Mucosa of rectum (tissue), 2 donors: ENCODE results near the gene COL6A5.
"Not testable (repeated sequence)": the region's sequence is repeated elsewhere in the genome, so short reads cannot be mapped to it uniquely, and the experiment has no call there.

Source experiments
- H3K27ac ChIP-seq, 2 donors: one replicate each; pipeline ENCODE4 v1.7.0; 2013; ENCODE audit warnings: inconsistent platforms in 2 of 2, low read depth in 2 of 2, low read length in 2 of 2
- H3K27me3 ChIP-seq, 2 donors: one replicate each; pipeline ENCODE4 v1.7.0; 2013; ENCODE audit warnings: low read length in 2 of 2; ENCODE audit not compliant: control insufficient read depth in 2 of 2, insufficient read depth in 2 of 2
- H3K36me3 ChIP-seq, 2 donors: one replicate each; pipeline ENCODE4 v1.7.0; 2013; ENCODE audit warnings: low read length in 2 of 2; ENCODE audit not compliant: control insufficient read depth in 2 of 2, insufficient read depth in 2 of 2
- H3K4me1 ChIP-seq, 2 donors: one replicate each; pipeline ENCODE4 v1.7.0; 2013; ENCODE audit warnings: low read length in 2 of 2, mild to moderate bottlenecking in 1 of 2; ENCODE audit not compliant: control insufficient read depth in 2 of 2, insufficient read depth in 2 of 2
- H3K4me3 ChIP-seq, 2 donors: one replicate each; pipeline ENCODE4 v1.7.0; 2013; ENCODE audit warnings: low read length in 2 of 2
- H3K9ac ChIP-seq, 2 donors: one replicate each; pipeline ENCODE4 v1.7.0; 2013; ENCODE audit warnings: low read length in 2 of 2, low read depth in 1 of 2, mild to moderate bottlenecking in 1 of 2
- H3K9me3 ChIP-seq, 2 donors: one replicate each; pipeline ENCODE4 v1.7.0; 2013; ENCODE audit warnings: low read length in 2 of 2; ENCODE audit not compliant: control insufficient read depth in 2 of 2
- donor health status: healthy.
- donor health status: Normal muscosa, but diverticular disease.

The COL6A5 gene

GRCh38 chr3:130384476-130385025, 39.1 kb downstream of the COL6A5 start:
- no peaks in the 10 kb centered on the region for H3K27me3 ChIP-seq
- no peaks in the 10 kb centered on the region for H3K36me3 ChIP-seq
- H3K4me3 ChIP-seq: no peak overlapping the region
- no peaks in the 10 kb centered on the region for H3K4me1 ChIP-seq
- H3K9ac ChIP-seq: no peak overlapping the region
- no peak overlapping the region for H3K27ac ChIP-seq
- H3K9me3 ChIP-seq: no peaks in the 10 kb centered on the region

GRCh38 chr3:130386604-130387263, 41.3 kb downstream of the COL6A5 start:
- H3K27me3 ChIP-seq: no peaks in the 10 kb centered on the region
- H3K27ac ChIP-seq: no peak overlapping the region
- no peaks in the 10 kb centered on the region for H3K36me3 ChIP-seq
- no peak overlapping the region for H3K4me3 ChIP-seq
- H3K9ac ChIP-seq: no peak overlapping the region
- H3K9me3 ChIP-seq: no peaks in the 10 kb centered on the region
- no peaks in the 10 kb centered on the region for H3K4me1 ChIP-seq

- no peak overlapping the region for H3K27ac ChIP-seq
- no peak overlapping the region for H3K9ac ChIP-seq
- H3K27me3 ChIP-seq: no peaks in the 10 kb centered on the region
- no peaks in the 10 kb centered on the region for H3K9me3 ChIP-seq
- H3K4me1 ChIP-seq: no peaks in the 10 kb centered on the region
- H3K36me3 ChIP-seq: no peaks in the 10 kb centered on the region
- no peak overlapping the region for H3K4me3 ChIP-seq
These were observed 44.4 kb downstream of the COL6A5 start for GRCh38 chr3:130389743-130390478.

- no peaks in the 10 kb centered on the region for H3K36me3 ChIP-seq
- H3K9ac ChIP-seq: no peak overlapping the region
- no peak overlapping the region for H3K27ac ChIP-seq
- no peaks in the 10 kb centered on the region for H3K4me1 ChIP-seq
- no peak overlapping the region for H3K4me3 ChIP-seq
- H3K9me3 ChIP-seq: no peaks in the 10 kb centered on the region
- H3K27me3 ChIP-seq: no peaks in the 10 kb centered on the region
These were observed 46.8 kb downstream of the COL6A5 start for GRCh38 chr3:130392266-130392665.

- H3K9ac ChIP-seq: no peak overlapping the region
- H3K4me1 ChIP-seq: no peaks in the 10 kb centered on the region
- H3K27me3 ChIP-seq: no peaks in the 10 kb centered on the region
- no peak overlapping the region for H3K27ac ChIP-seq
- no peak overlapping the region for H3K4me3 ChIP-seq
- no peaks in the 10 kb centered on the region for H3K9me3 ChIP-seq
- no peaks in the 10 kb centered on the region for H3K36me3 ChIP-seq
These were observed 48.1 kb downstream of the COL6A5 start for GRCh38 chr3:130393594-130393993.

- H3K4me1 ChIP-seq: no peaks in the 10 kb centered on the region
- no peak overlapping the region for H3K4me3 ChIP-seq
- H3K36me3 ChIP-seq: no peaks in the 10 kb centered on the region
- no peak overlapping the region for H3K27ac ChIP-seq
- H3K9me3 ChIP-seq: no peaks in the 10 kb centered on the region
- no peaks in the 10 kb centered on the region for H3K27me3 ChIP-seq
- no peak overlapping the region for H3K9ac ChIP-seq
These were observed 49.9 kb downstream of the COL6A5 start for GRCh38 chr3:130395331-130395730.

GRCh38 chr3:130395916-130396315, 50.4 kb downstream of the COL6A5 start:
- no peak overlapping the region for H3K27ac ChIP-seq
- H3K9ac ChIP-seq: no peak overlapping the region

GRCh38 chr3:130404401-130404800, 58.9 kb downstream of the COL6A5 start:
- Histone ChIP-seq H3K9ac (no peak overlapping the region), H3K36me3 (no peaks in the 10 kb centered on the region), H3K9me3 (no peaks in the 10 kb centered on the region), H3K4me3 (no peak overlapping the region), H3K27ac (no peak overlapping the region), H3K27me3 (peaks cover 0 to 3% of the 10 kb centered on the region in 2 donors), H3K4me1 (no peaks in the 10 kb centered on the region)

More at GRCh38 chr3:130395916-130396315, 50.4 kb downstream of the COL6A5 start:
- Histone ChIP-seq H3K4me1 (no peaks in the 10 kb centered on the region), H3K36me3 (no peaks in the 10 kb centered on the region), H3K27me3 (no peaks in the 10 kb centered on the region), H3K9me3 (no peaks in the 10 kb centered on the region), H3K4me3 (no peak overlapping the region)

GRCh38 chr3:130405956-130406355, 60.5 kb downstream of the COL6A5 start:
- H3K27ac ChIP-seq: no peak overlapping the region
- no peak overlapping the region for H3K4me3 ChIP-seq
- no peak overlapping the region for H3K9ac ChIP-seq
- no peaks in the 10 kb centered on the region for H3K4me1 ChIP-seq
- H3K9me3 ChIP-seq: no peaks in the 10 kb centered on the region
- no peaks in the 10 kb centered on the region for H3K36me3 ChIP-seq
- peaks cover 0 to 3% of the 10 kb centered on the region in 2 donors for H3K27me3 ChIP-seq

- not testable (repeated sequence) for H3K4me1 ChIP-seq, H3K4me3 ChIP-seq, H3K9me3 ChIP-seq
These were observed 62.8 kb downstream of the COL6A5 start for GRCh38 chr3:130408253-130408652.

More at GRCh38 chr3:130408253-130408652, 62.8 kb downstream of the COL6A5 start:
- not testable (repeated sequence) for H3K36me3 ChIP-seq, H3K27me3 ChIP-seq, H3K27ac ChIP-seq, H3K9ac ChIP-seq
